K562 (cell line): Measurements from ENCODE around the gene TCEAL9. TPM values are rescaled to one million over a fixed set of nuclear protein-coding genes. Genes with fewer than 3 reads are reported as not detected.

ENCODE experiments used
- ATAC-seq: fragments of 200-7000 bp; cut with Tn5 transposase; 3 replicates; pipeline ENCODE4 v1.9.1; 2020; ENCODE audit warnings: moderate library complexity
- BruUV-seq: library from RNA; stranded (reverse); fragments of 400-500 nt; replicated peaks from 2 replicates; lab custom pipeline; 2021; lab: Mats Ljungman, UMichigan
- CTCF ChIA-PET: fragments of 300-600 bp; formaldehyde crosslinking; extraction: SDS; loops from one replicate; lab custom pipeline; 2021; ENCODE audit warnings: low intra/inter-chr PET ratio; lab: Yijun Ruan, JAX
- POLR2A ChIA-PET: fragments of 300-600, 350-650 bp; sonication (Branson Sonifier 250); formaldehyde crosslinking; extraction: SDS; loops from one replicate; lab custom pipeline; 2021; ENCODE audit warnings: antibody characterized with exemption, inconsistent platforms; lab: Yijun Ruan, JAX
- DNase-seq, 4 experiments: peaks; one replicate each; pipeline versions ENCODE4 v3.0.0 to v3.0.0-alpha.2; 2011 to 2018; ENCODE audit warnings: low spot score in 3 of 4, mixed read lengths in 3 of 4; ENCODE audit errors: extremely low read depth in 1 of 4
- FAIRE-seq: peaks from 2 replicates; lab custom pipeline; 2011; peaks lifted over from hg19 to GRCh38; lab: Jason Lieb, UNC
- H2AFZ ChIP-seq: 2 replicates; pipeline ENCODE4 v1.6.0; 2011; ENCODE audit warnings: low read depth, low read length, control low read depth, inconsistent platforms
- H3K27ac ChIP-seq: fragments of 200-600 bp; 3 replicates; pipeline ENCODE4 v1.8.0; 2011; ENCODE audit warnings: low read depth, mild to moderate bottlenecking, control low read depth, inconsistent platforms, low read length, moderate library complexity, mixed read lengths; ENCODE audit errors: extremely low read depth
- H3K27me3 ChIP-seq, 2 experiments: fragments of 300-600 bp in 1 of 2; 2 replicates in 1 of 2; 3 replicates in 1 of 2; pipeline versions ENCODE4 v1.6.0 to v1.8.0; 2011; ENCODE audit warnings: inconsistent platforms in 2 of 2, low read length in 2 of 2, mild to moderate bottlenecking in 1 of 2, mixed read lengths in 1 of 2, moderate library complexity in 1 of 2; ENCODE audit not compliant: control insufficient read depth in 2 of 2, insufficient read depth in 2 of 2
- H3K36me3 ChIP-seq: fragments of 300-600 bp; 3 replicates; pipeline ENCODE4 v1.8.0; 2011; ENCODE audit warnings: mild to moderate bottlenecking, low read length, inconsistent platforms; ENCODE audit not compliant: control insufficient read depth, insufficient read depth
- H3K4me1 ChIP-seq, 2 experiments: fragments of 200-600 bp in 1 of 2; replicated peaks in 1 of 2; 2 replicates in 1 of 2; 3 replicates in 1 of 2; pipeline versions ENCODE4 v1.5.1 to v1.8.0; 2011; ENCODE audit warnings: inconsistent platforms in 2 of 2, low read length in 2 of 2, mild to moderate bottlenecking in 1 of 2, mixed read lengths in 1 of 2, moderate library complexity in 1 of 2; ENCODE audit not compliant: control insufficient read depth in 2 of 2, insufficient read depth in 2 of 2
- H3K4me2 ChIP-seq: 2 replicates; pipeline ENCODE4 v1.6.1; 2011; ENCODE audit warnings: low read length, control low read depth, inconsistent platforms, mixed read lengths; ENCODE audit not compliant: insufficient read depth
- H3K4me3 ChIP-seq: fragments of 200-600 bp; sonication (generic), shearing (Covaris generic); 2 replicates; pipeline ENCODE4 v1.5.1; 2016; ENCODE audit warnings: control low read depth, inconsistent platforms
- H3K79me2 ChIP-seq: fragments of 200-600 bp; 3 replicates; pipeline ENCODE4 v1.8.0; 2011; ENCODE audit warnings: low read length, inconsistent platforms; ENCODE audit not compliant: control insufficient read depth, insufficient read depth
- H3K9ac ChIP-seq, 2 experiments: 2 replicates each; pipeline versions ENCODE4 v1.6.0 to v1.6.1; 2011; ENCODE audit warnings: low read depth in 2 of 2, low read length in 2 of 2, control low read depth in 1 of 2, inconsistent platforms in 1 of 2, mild to moderate bottlenecking in 1 of 2, mixed read lengths in 1 of 2; ENCODE audit not compliant: insufficient read depth in 1 of 2
- H3K9me1 ChIP-seq: one replicate; pipeline ENCODE4 v1.6.0; 2011; ENCODE audit warnings: inconsistent platforms, mild to moderate bottlenecking, low read length, moderate library complexity; ENCODE audit not compliant: control insufficient read depth, insufficient read depth
- H3K9me3 ChIP-seq: replicated peaks from 2 replicates; pipeline ENCODE4 v1.5.1; 2011; ENCODE audit warnings: low read depth, low read length, inconsistent platforms; ENCODE audit not compliant: control insufficient read depth, insufficient read depth
- H4K20me1 ChIP-seq: replicated peaks from 2 replicates; pipeline ENCODE4 v1.6.1; 2011; ENCODE audit warnings: low read length, inconsistent platforms, mixed read lengths; ENCODE audit not compliant: control insufficient read depth, insufficient read depth
- DNMT1 ChIP-seq: fragments of 450-650 bp; IDR thresholded peaks from 2 replicates; pipeline ENCODE4 v1.6.1; 2016; ENCODE audit warnings: antibody characterized with exemption, mild to moderate bottlenecking
- EHMT2 ChIP-seq: fragments of 450-650 bp; IDR thresholded peaks from 2 replicates; pipeline ENCODE4 v1.6.1; 2018; ENCODE audit warnings: antibody characterized with exemption
- FIP1L1 ChIP-seq: fragments of 200-400 bp; formaldehyde crosslinking; IDR thresholded peaks from 2 replicates; pipeline ENCODE4 v1.6.1; 2018; ENCODE audit warnings: mild to moderate bottlenecking, low read depth, low read length; ENCODE audit not compliant: poor library complexity, severe bottlenecking
- HMGN3 ChIP-seq: IDR thresholded peaks from 2 replicates; pipeline ENCODE4 v1.6.1; 2011; ENCODE audit warnings: borderline replicate concordance, low read depth, mild to moderate bottlenecking, mixed read lengths, low read length; ENCODE audit not compliant: insufficient read length; ENCODE audit errors: extremely low read depth
- MCM3 ChIP-seq: fragments of 450-650 bp; IDR thresholded peaks from 2 replicates; pipeline ENCODE4 v1.6.1; 2016
- NFE2L1 ChIP-seq: fragments of 450-650 bp; IDR thresholded peaks from 2 replicates; pipeline ENCODE4 v1.6.1; 2016; ENCODE audit warnings: missing genetic modification characterization, low read depth, mild to moderate bottlenecking, missing compliant biosample characterization, moderate library complexity, borderline replicate concordance
- SRSF7 ChIP-seq: fragments of 200-400 bp; formaldehyde crosslinking; optimal IDR thresholded peaks from 2 replicates; pipeline ENCODE3; 2017; ENCODE audit warnings: mild to moderate bottlenecking, low read depth, low read length
- YY1 ChIP-seq, 3 experiments: IDR thresholded peaks; 2 replicates each; pipeline ENCODE4 v1.6.1; 2011; ENCODE audit warnings: low read length in 2 of 3, mild to moderate bottlenecking in 2 of 3, moderate library complexity in 2 of 3, borderline replicate concordance in 1 of 3, control low read depth in 1 of 3, low read depth in 1 of 3; ENCODE audit not compliant: insufficient read depth in 3 of 3, insufficient replicate concordance in 2 of 3, control insufficient read depth in 1 of 3, insufficient read length in 1 of 3; ENCODE audit errors: extremely low read depth in 1 of 3
- ZNF197 ChIP-seq: fragments of 200-800 bp; sonication (Bioruptor generic); IDR thresholded peaks from 2 replicates; pipeline ENCODE4 v1.6.1; 2016; ENCODE audit warnings: low read depth, missing genetic modification characterization, missing compliant biosample characterization
- WGBS: fragments of 100-300 bp; shearing (Covaris generic); methylation state at CpG from one replicate; pipeline ENCODE4 v1.1.6; 2016; ENCODE audit warnings: low coverage, mixed read lengths; ENCODE audit not compliant: insufficient coverage; ENCODE audit errors: missing lambda C conversion rate; 5-methylcytosine and 5-hydroxymethylcytosine counted together
- in situ Hi-C: fragments of 300-500 bp; cut with MboI; formaldehyde crosslinking; loops from 4 replicates; pipeline ENCODE4 v1.15.0; 2018; ENCODE audit warnings: inconsistent platforms, mixed read lengths
- intact Hi-C: fragments of 100-400 bp; cut with micrococcal nuclease; formaldehyde crosslinking; loops from 2 replicates; pipeline ENCODE4 v1.14.2; 2022
- polyA plus RNA-seq, 8 experiments: library from polyadenylated mRNA; depleted of rRNA in 4 of 8; stranded (reverse) in 5 of 8; unstranded in 3 of 8; fragments of >200 nt; fragmentation: Nextera tagmentation in 2 of 8; fragmentation: Illumina TruSeq in 1 of 8; extraction: Ambion mirVana in 2 of 8; extraction: Trizol in 1 of 8; gene quantifications; 2 replicates each; pipeline versions ENCODE4 v1.2.1 to v1.2.3, GENCODE V29; 2011 to 2014; ENCODE audit warnings: inconsistent platforms in 1 of 8, missing spikeins in 1 of 8
- total RNA-seq, 7 experiments: library from RNA; depleted of rRNA in 6 of 7; stranded (reverse); fragments of >200 nt in 6 of 7; fragmentation: Illumina TruSeq in 2 of 7; extraction: Trizol in 2 of 7; gene quantifications; 2 replicates each; pipeline versions ENCODE4 v1.2.1 to v1.2.3, GENCODE V29; 2011 to 2021; ENCODE audit warnings: low replicate concordance in 1 of 7
- TF ChIP-seq, protein P1 (sequence below), 2 experiments: fragments of 450-650 bp; formaldehyde crosslinking in 1 of 2; IDR thresholded peaks; 2 replicates each; pipeline versions ENCODE4 v1.4.0 to v1.6.1; 2014 to 2020; ENCODE audit warnings: mild to moderate bottlenecking in 2 of 2, borderline replicate concordance in 1 of 2, low read depth in 1 of 2

Gene TCEAL9
- total and polyA plus RNA-seq, 9 of the 15 experiments (the other 6 are each of a cell fraction or from before 2014, with no cell fraction given), result 16.2 to 106 (median 69.6) TPM

DNA sequence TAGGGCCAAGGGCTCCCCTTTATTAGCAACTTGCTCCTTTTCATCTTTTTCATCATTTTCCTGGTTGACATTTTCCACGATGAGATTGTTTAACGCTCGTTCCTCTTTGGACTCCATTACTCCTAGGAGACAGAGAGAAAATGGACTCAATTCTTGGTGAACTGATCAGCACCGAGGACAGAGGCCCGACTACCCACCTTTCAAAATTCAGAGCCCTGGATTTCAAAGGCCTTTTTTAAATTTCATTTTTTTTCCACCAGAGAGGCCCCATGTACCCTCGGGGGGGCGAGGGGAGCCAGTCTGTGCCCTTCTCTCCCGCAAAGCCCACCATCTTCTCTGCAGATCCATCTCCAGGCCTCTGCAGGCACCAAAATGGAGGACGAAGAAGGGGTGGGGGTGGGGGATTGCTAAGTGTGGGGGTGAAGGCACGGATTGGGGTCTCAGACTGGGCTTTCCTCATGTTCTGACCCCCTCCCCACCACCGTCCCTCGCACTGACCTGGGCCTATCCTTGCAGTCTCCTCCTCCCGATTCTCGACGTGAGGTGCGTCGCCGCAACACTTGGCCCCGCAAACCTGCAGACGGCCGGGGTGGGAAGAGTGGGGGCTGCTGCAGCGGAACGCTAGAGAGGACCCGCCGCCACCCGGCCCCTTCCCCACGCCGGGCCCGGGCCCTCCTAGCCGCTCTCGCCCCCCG lies 46.3 kb upstream of the TCEAL9 start:
- no peak for DNase-seq
- Histone ChIP-seq H3K9me1 (no peaks in the 10 kb centered on the region), H3K4me2 (peak overlapping the region; percentile 82; the same call in 1 of the 2 replicates), H3K27me3 (no peaks in the 10 kb centered on the region), H2AFZ (peak overlapping the region; percentile 92; the same call in 1 of the 2 replicates), H3K36me3 (no peaks in the 10 kb centered on the region), H3K27ac (no peak overlapping the region), H3K9ac (peak overlapping the region; percentile 54 to 89; a peak in 3 of 4 replicates), H3K9me3 (no peaks in the 10 kb centered on the region), H3K79me2 (no peaks in the 10 kb centered on the region), H3K4me1 (peaks cover 0 to 11% of the 10 kb centered on the region in 2 experiments; a peak in 2 of 5 replicates), H3K4me3 (peak overlapping the region; percentile 60), H4K20me1 (no peaks in the 10 kb centered on the region)
- WGBS, result 42% methylated on average over 5 of the region's 32 CpGs
- ChIA-PET CTCF (no interaction called here), POLR2A (no interaction called here)
- in situ Hi-C loops (no loop called here), intact Hi-C loops (no loop called here)
- ATAC-seq, result peak; percentile 48
- no peak for TF ChIP-seq HMGN3
- no peak for TF ChIP-seq FIP1L1
- TF ChIP-seq ZNF197 (CRISPR knock-in tag), result no peak
- TF ChIP-seq YY1 (IDR thresholded peaks at IDR 0.05; ENCODE audit: borderline replicate concordance in 1 of 3, control insufficient read depth in 1 of 3, extremely low read depth in 1 of 3, insufficient read depth in 3 of 3, insufficient read length in 1 of 3, insufficient replicate concordance in 2 of 3, low read depth in 1 of 3, low read length in 2 of 3), result peak in 1 of 3 experiments; percentile 57
- no peak for TF ChIP-seq SRSF7
- no peak for TF ChIP-seq MCM3
- TF ChIP-seq, protein P1, sequence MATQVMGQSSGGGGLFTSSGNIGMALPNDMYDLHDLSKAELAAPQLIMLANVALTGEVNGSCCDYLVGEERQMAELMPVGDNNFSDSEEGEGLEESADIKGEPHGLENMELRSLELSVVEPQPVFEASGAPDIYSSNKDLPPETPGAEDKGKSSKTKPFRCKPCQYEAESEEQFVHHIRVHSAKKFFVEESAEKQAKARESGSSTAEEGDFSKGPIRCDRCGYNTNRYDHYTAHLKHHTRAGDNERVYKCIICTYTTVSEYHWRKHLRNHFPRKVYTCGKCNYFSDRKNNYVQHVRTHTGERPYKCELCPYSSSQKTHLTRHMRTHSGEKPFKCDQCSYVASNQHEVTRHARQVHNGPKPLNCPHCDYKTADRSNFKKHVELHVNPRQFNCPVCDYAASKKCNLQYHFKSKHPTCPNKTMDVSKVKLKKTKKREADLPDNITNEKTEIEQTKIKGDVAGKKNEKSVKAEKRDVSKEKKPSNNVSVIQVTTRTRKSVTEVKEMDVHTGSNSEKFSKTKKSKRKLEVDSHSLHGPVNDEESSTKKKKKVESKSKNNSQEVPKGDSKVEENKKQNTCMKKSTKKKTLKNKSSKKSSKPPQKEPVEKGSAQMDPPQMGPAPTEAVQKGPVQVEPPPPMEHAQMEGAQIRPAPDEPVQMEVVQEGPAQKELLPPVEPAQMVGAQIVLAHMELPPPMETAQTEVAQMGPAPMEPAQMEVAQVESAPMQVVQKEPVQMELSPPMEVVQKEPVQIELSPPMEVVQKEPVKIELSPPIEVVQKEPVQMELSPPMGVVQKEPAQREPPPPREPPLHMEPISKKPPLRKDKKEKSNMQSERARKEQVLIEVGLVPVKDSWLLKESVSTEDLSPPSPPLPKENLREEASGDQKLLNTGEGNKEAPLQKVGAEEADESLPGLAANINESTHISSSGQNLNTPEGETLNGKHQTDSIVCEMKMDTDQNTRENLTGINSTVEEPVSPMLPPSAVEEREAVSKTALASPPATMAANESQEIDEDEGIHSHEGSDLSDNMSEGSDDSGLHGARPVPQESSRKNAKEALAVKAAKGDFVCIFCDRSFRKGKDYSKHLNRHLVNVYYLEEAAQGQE (IDR thresholded peaks at IDR 0.05; ENCODE audit: borderline replicate concordance), result peak; percentile 83
- TF ChIP-seq, protein P1 (CRISPR knock-in tag; IDR thresholded peaks at IDR 0.05; ENCODE audit: low read depth), result no peak
- no peak for TF ChIP-seq NFE2L1
- 0 out of 2 replicates have a peak, but pooled peaks have one; percentile 14 for TF ChIP-seq EHMT2
- no peak for TF ChIP-seq DNMT1
- BruUV-seq, result no TSS peak
- no peak for FAIRE-seq
